ENCODE measurements around the gene RBM43.

Gene RBM43

DNA sequence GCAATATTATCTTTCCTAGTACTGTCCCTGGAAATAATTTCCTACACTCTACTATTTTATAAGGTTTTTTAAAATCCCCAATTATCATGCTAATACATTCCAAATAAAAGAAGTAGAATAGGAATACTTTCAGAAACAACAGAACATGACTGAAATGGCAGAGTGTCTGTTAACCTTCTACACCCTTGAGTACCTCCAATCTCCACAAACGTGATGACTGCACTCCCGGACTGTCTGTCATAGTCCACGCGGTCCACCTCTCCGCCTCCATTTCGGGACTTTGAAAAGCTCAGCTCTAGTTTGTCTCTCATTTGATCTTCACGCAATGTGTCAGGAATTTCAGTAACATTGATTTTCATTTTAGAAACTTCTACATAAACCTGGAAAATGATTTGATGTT lies 13.6 kb upstream of the RBM43 start:
- Histone ChIP-seq H3K79me2 (ENCODE audit: control insufficient read depth, low read length) (no peaks in the 10 kb centered on the region), H3K4me1 (ENCODE audit: control insufficient read depth, low read length) (no peaks in the 10 kb centered on the region), H3K9me2 (replicated peaks; ENCODE audit: control insufficient read depth, low read length) (no peaks in the 10 kb centered on the region), H3K9me3 (ENCODE audit: control insufficient read depth, insufficient read depth, low read length) (no peaks in the 10 kb centered on the region), H3K4me3 (ENCODE audit: low read length) (no peak overlapping the region), H4K20me1 (ENCODE audit: control insufficient read depth, insufficient read depth, low read depth, low read length) (no peaks in the 10 kb centered on the region), H3K27ac (ENCODE audit: low read depth, low read length) (no peak overlapping the region), H3K27me3 (ENCODE audit: control insufficient read depth, low read length) (no peaks in the 10 kb centered on the region), H3F3A (ENCODE audit: control insufficient read depth, insufficient read depth) (no peaks in the 10 kb centered on the region), H3K36me3 (ENCODE audit: control insufficient read depth, low read length) (peaks cover 42% of the 10 kb centered on the region), H3K4me2 (ENCODE audit: low read length) (no peak overlapping the region)
- TF ChIP-seq EZH2phosphoT487 (IDR thresholded peaks at IDR 0.05; ENCODE audit: borderline replicate concordance, low read length): no peak
- TF ChIP-seq, protein P1, sequence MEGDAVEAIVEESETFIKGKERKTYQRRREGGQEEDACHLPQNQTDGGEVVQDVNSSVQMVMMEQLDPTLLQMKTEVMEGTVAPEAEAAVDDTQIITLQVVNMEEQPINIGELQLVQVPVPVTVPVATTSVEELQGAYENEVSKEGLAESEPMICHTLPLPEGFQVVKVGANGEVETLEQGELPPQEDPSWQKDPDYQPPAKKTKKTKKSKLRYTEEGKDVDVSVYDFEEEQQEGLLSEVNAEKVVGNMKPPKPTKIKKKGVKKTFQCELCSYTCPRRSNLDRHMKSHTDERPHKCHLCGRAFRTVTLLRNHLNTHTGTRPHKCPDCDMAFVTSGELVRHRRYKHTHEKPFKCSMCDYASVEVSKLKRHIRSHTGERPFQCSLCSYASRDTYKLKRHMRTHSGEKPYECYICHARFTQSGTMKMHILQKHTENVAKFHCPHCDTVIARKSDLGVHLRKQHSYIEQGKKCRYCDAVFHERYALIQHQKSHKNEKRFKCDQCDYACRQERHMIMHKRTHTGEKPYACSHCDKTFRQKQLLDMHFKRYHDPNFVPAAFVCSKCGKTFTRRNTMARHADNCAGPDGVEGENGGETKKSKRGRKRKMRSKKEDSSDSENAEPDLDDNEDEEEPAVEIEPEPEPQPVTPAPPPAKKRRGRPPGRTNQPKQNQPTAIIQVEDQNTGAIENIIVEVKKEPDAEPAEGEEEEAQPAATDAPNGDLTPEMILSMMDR (IDR thresholded peaks at IDR 0.05; ENCODE audit: low read depth, low read length, poor library complexity, severe bottlenecking): no peak

DNA sequence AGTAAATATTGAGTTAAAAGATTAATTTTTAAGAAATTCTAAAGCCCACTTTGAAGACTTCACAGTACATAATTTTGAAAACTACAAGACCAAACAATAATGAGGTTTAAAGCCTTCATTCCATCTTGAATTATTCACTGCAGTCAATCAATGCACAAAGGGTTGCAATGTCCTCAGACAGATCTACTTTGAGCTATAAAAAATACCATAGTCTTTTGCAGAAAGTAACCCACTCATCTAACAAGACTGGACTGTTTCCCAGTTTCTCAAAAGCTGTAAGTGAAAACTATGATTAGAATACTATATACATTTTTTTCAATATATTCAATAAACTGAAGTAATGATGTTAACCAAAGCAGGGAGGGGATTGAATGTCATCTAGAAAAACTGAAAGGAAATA lies 10.2 kb upstream of the RBM43 start:
- no peak for TF ChIP-seq EZH2phosphoT487 (IDR thresholded peaks at IDR 0.05; ENCODE audit: borderline replicate concordance, low read length)
- TF ChIP-seq, protein P1 (IDR thresholded peaks at IDR 0.05; ENCODE audit: low read depth, low read length, poor library complexity, severe bottlenecking): no peak
- Histone ChIP-seq H3K27me3 (ENCODE audit: control insufficient read depth, low read length) (no peaks in the 10 kb centered on the region), H4K20me1 (ENCODE audit: control insufficient read depth, insufficient read depth, low read depth, low read length) (no peaks in the 10 kb centered on the region), H3K4me2 (ENCODE audit: low read length) (no peak overlapping the region), H3K9me2 (replicated peaks; ENCODE audit: control insufficient read depth, low read length) (no peaks in the 10 kb centered on the region), H3F3A (ENCODE audit: control insufficient read depth, insufficient read depth) (no peaks in the 10 kb centered on the region), H3K36me3 (ENCODE audit: control insufficient read depth, low read length) (peaks cover 27% of the 10 kb centered on the region), H3K9me3 (ENCODE audit: control insufficient read depth, insufficient read depth, low read length) (no peaks in the 10 kb centered on the region), H3K79me2 (ENCODE audit: control insufficient read depth, low read length) (no peaks in the 10 kb centered on the region), H3K4me3 (ENCODE audit: low read length) (no peak overlapping the region), H3K27ac (ENCODE audit: low read depth, low read length) (no peak overlapping the region), H3K4me1 (ENCODE audit: control insufficient read depth, low read length) (no peaks in the 10 kb centered on the region)

DNA sequence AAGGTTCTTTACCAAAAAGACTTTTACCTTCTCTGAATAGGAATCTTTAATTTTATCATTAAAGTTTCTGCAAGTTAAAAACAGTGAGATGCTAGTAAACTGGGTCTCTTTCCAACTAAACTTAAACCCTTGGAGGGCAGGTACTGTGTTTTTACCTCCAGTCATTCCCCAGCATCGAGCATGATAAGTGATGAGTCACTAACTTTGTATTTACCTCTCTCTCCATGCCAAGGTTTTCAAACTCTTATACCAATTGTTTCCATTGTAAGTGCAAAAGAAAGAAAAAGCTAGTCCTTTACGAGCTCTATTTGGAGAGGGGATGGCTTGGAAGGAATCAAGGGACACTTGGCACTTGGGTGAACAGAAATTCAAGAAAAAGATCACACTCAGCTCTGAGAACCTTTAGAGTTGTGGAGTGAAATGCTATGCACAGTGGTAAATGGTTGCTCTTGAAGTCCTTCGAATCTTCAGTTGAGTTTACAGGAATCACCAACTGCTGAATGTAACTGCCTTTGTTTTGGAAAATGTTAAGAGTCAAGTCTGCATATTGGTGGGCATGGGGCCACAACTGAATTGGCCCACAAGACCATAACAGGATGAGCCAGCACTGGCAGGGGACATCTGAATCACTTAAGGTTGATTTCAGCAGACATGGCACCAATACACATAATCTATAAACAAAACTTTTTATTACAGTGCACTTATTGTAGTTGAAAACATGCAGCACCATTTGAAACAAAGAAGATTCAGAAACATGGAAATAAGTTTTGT lies 8.3 kb upstream of the RBM43 start:
- TF ChIP-seq, protein P1 (IDR thresholded peaks at IDR 0.05; ENCODE audit: low read depth, low read length, poor library complexity, severe bottlenecking): no peak
- no peak for TF ChIP-seq EZH2phosphoT487 (IDR thresholded peaks at IDR 0.05; ENCODE audit: borderline replicate concordance, low read length)
- no peak overlapping the region for H3K4me2 ChIP-seq (ENCODE audit: low read length)
- no peaks in the 10 kb centered on the region for H4K20me1 ChIP-seq (ENCODE audit: control insufficient read depth, insufficient read depth, low read depth, low read length)
- no peaks in the 10 kb centered on the region for H3K4me1 ChIP-seq (ENCODE audit: control insufficient read depth, low read length)
- H3K9me2 ChIP-seq (replicated peaks; ENCODE audit: control insufficient read depth, low read length): no peaks in the 10 kb centered on the region
- no peaks in the 10 kb centered on the region for H3K9me3 ChIP-seq (ENCODE audit: control insufficient read depth, insufficient read depth, low read length)
- H3K4me3 ChIP-seq (ENCODE audit: low read length): no peak overlapping the region
- no peaks in the 10 kb centered on the region for H3F3A ChIP-seq (ENCODE audit: control insufficient read depth, insufficient read depth)
- no peak overlapping the region for H3K27ac ChIP-seq (ENCODE audit: low read depth, low read length)
- peaks cover 23% of the 10 kb centered on the region for H3K36me3 ChIP-seq (ENCODE audit: control insufficient read depth, low read length)
- H3K79me2 ChIP-seq (ENCODE audit: control insufficient read depth, low read length): no peaks in the 10 kb centered on the region
- H3K27me3 ChIP-seq (ENCODE audit: control insufficient read depth, low read length): no peaks in the 10 kb centered on the region
